HG03280 (cell line): Measurements from ENCODE around the gene FHIT.

Experiments used
- ATAC-seq: cut with Tn5 transposase; IDR thresholded peaks from one replicate; pipeline ENCODE4 v1.9.1; 2021; ENCODE audit warnings: mild to moderate bottlenecking, moderate library complexity; ENCODE audit not compliant: unreplicated experiment

FHIT gene

DNA sequence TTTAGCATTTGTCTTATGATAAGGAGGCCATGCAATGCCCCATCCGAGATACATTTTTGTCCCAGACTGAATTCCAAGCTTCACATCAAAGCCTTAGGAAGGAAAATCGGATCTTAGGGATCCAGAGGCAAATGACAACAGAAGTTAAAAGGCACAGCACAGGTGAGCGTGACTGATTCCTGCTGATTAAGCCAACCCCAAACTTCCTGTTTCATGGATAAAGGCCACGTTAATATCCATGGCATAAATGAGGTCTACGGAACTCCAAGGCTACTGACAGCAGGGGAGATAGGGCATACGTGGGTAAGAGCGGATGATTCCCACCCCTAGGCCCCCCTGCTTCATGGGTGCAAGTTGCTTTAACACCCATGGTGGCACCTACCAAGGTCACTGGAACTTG, 471.6 kb downstream of the FHIT start:
- ATAC-seq = no peak

DNA sequence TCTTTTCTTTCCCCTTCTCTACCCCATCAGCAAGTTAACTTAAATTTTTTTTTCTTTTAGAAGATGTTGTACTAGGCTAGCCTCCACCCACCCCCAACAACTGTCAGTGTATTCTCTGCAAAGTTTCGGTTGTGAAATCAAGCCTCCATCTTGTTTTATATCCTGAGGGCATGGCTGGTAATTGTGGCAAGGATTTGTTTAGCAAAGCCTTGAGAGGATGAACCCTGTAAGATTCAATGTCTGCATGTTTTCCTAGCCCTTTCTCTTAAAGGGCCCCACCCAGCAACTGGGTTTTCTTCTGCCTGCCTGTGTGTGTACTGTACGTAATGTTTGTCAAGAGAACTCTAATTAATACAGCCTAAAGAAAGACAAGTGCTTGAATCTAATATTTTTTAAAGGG, 475.3 kb downstream of the FHIT start:
- ATAC-seq = no peak

GRCh38 chr3:60774617-60775016, 476.6 kb downstream of the FHIT start:
- ATAC-seq = no peak

GRCh38 chr3:60772584-60772983, 478.7 kb downstream of the FHIT start:
- no peak for ATAC-seq

DNA sequence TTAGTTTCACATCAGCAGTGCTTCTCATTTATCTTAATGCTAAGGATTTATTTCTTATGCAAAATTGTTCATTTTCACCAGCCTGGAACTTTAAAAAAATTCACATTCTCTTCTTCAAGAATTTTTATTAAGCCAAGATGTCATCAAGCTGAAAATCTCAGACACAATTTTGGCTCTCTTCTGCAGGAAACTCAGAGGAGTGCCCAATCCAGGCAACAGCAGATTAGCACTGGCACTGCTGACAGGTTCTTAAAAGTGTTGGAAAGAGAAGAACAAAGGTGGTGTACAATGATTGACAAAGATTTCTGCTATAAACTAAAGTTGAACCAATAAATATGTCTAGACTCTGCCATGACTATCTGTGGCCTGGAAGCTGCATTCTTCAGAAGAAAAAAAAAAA, 479.5 kb downstream of the FHIT start:
- no peak for ATAC-seq

DNA sequence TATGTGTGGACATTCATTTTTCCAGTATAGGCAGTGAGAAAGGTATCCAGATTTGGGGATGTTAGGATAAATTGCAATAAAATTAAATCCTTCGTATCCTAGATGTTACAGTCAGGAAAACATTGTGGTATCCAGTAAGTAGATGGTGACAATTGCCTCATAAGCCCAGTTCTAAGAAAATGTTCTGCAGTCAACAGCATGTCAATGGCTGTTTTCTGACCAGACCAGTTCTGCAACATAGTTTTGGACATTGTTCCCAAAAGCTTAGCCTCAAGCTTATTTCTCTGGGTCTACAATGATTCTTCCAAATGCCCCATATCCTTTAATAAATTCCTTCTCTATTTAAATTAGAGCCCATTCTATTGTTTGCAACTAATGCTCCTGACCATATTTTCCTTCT, 480.7 kb downstream of the FHIT start:
- ATAC-seq = no peak

- ATAC-seq = no peak
These were observed 483.7 kb downstream of the FHIT start for GRCh38 chr3:60767536-60767935.

- no peak for ATAC-seq
These were observed 485.5 kb downstream of the FHIT start for GRCh38 chr3:60765776-60766175.

GRCh38 chr3:60764870-60765269, 486.4 kb downstream of the FHIT start:
- ATAC-seq = no peak

DNA sequence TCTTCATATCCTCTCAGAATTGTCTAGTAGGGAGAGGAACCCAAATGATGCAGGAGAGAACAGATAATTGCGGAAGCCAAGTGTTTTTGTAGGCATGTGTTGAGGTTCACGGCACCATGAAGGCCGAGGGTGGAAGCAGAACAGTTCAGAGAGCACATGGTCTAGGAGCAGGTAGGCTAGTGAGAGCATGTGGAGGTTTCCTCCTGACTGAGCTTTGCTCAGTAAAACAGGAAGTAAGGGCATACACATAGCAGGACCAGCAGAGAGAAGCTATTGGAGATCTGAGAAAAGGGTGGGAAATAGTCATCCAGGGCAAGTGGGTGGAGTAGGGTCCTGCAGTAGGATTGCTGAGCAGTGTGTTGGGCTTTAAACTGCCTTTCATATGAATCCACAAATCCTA, 491.1 kb downstream of the FHIT start:
- ATAC-seq = no peak

- no peak for ATAC-seq
These were observed 491.8 kb downstream of the FHIT start for GRCh38 chr3:60759439-60759838.

- no peak for ATAC-seq
These were observed 492.4 kb downstream of the FHIT start for GRCh38 chr3:60758831-60759230.

- no peak for ATAC-seq
These were observed 493.1 kb downstream of the FHIT start for GRCh38 chr3:60758171-60758570.

- ATAC-seq = no peak
These were observed 493.5 kb downstream of the FHIT start for GRCh38 chr3:60757724-60758123.

DNA sequence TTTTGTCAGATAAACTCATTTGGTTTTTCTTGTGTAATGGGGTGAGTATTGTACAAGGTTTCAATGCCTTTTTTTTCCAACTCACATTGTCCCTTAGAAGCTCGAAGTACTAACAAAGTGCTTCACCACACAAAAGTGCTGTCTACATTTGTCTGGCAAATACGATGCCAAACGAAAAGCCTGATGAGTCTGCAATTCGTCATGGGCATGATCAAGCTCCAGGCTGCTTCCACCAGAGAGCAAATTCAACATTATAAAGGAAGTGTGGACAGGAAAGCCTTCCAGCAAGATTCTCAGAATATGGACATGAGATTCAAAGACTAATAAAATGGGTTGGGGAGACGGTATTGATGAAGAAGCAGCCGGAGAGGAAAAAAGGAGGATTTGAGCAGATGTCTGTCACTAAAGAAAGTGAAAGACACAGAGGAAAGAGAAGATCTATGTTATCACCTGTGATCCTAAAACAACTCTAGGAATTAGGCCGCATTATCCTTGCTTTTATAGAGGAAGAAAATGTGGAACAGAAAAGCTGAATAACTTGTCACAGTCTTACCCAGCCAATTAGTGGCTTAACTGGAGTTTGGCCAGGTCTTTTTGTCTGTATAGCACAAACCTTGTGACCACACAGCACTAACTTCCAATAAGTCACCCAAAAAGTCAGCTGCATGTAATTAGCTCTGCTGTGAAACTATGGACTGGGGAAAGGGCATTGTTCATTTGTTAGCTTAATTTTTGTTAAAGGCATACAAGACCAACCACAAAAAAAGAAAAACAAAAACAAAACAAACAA, 494.8 kb downstream of the FHIT start:
- ATAC-seq = no peak

DNA sequence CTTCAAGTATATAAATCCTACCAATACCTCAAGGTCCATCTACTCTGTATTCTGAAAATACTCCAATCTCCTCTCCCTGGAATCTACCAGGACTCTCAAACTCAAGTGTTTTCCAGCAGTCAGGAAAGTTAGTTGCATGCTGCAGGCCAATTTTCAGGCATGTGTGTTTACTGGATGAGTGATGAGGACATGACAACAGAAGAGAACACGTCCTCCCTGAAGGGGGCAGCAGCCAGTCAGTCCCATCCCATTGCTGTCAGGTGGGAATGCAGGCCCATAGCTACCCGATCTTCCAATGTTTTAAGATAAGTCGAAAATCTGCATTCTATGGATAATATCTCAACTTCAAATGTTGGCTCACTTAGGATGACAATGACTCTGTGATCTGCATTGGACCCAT, 496.2 kb downstream of the FHIT start:
- no peak for ATAC-seq

GRCh38 chr3:60754617-60755016, 496.6 kb downstream of the FHIT start:
- no peak for ATAC-seq

- no peak for ATAC-seq
These were observed 498.4 kb downstream of the FHIT start for GRCh38 chr3:60752809-60753208.

- ATAC-seq = no peak
These were observed 504.4 kb downstream of the FHIT start for GRCh38 chr3:60746695-60747416.

GRCh38 chr3:60746043-60746638, 505.1 kb downstream of the FHIT start:
- ATAC-seq = no peak

- ATAC-seq = no peak
These were observed 507.6 kb downstream of the FHIT start for GRCh38 chr3:60743631-60744164.

- no peak for ATAC-seq
These were observed 508.6 kb downstream of the FHIT start for GRCh38 chr3:60742606-60743145.
